HG02571 (cell line): ENCODE data around the gene EIF4E3.

Experiments used
- ATAC-seq: cut with Tn5 transposase; IDR thresholded peaks from one replicate; pipeline ENCODE4 v1.9.1; 2021; ENCODE audit warnings: mild to moderate bottlenecking, moderate library complexity; ENCODE audit not compliant: unreplicated experiment

Gene EIF4E3

DNA sequence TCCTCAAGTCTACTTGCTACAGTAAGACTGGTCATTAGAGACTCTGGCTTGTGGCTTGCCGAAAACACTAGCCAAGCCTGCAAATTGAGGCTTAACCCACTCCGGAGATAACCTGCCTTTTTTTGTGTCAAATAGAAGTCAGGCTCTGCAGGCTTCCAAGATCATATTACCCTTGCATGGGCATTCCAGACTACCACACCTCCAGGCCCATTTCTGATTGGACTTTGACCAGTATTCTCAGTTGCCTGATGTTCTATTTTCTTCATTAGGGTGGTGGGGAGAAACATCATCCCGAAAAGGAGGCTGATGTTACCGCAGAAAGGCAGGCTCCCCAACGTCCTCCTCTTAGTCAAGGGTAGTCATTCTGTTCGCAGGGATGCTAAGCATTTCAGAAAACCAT lies 73.6 kb downstream of the EIF4E3 start:
- ATAC-seq = no peak

DNA sequence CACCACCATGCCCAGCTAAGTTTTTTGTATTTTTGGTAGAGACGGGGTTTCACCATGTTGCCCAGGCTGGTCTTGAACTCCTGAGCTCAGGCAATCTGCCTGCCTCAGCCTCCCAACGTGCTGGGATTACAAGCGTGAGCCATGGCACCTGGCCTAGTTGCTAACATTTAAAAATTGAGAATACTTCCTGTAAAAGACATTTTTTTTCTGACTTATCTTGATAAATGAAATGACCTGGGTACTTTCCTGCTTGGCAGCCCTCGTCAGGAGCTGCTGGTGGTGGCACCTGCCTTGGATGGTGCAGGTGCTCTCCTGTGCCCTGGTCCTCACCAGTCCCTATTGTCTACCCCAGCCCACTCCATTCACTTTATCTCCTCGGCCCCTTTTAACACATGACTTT lies 74.8 kb downstream of the EIF4E3 start:
- no peak for ATAC-seq

- no peak for ATAC-seq
Measured at GRCh38 chr3:71649757-71650156, 75.4 kb downstream of the EIF4E3 start.

GRCh38 chr3:71647751-71648150 lies 77.5 kb downstream of the EIF4E3 start:
- ATAC-seq = no peak

DNA sequence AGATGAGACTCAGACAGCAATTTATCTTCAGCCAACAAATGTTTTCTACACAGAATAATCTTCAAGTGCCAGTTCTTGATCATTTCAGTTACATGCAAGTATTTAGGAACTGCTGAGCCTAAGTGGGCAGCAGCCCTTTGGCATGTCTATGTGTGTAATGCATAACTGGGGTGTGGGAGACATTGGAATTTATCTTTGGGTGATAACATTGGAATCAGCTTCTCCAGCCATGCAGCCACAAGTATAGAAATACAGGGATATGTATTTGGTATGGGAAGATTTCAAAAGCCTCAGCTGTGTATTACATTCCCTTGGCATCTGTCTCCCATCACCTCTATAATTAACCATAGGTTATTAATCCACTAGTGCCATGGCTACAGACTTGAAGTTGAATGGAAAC lies 78.2 kb downstream of the EIF4E3 start:
- no peak for ATAC-seq

DNA sequence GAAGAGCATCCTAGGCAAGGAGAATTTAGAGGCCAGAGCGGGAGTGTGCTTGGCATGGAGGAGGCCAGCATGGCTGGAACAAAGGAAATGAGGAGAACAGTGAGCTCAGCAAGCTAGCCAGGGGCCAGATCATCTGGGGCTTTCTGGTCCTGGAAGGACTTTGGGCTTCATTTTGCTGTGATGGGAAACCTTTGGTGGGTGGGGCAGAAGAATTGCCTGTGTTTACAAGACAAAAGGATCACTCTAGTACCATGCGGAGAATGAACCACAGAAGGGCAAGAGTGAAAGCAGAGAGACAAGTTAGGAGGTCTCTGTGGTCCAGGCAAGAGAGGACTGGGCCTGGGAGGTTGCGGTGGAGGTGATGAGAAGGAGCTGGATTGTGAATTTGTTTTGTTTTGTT lies 80.1 kb downstream of the EIF4E3 start:
- ATAC-seq = no peak

DNA sequence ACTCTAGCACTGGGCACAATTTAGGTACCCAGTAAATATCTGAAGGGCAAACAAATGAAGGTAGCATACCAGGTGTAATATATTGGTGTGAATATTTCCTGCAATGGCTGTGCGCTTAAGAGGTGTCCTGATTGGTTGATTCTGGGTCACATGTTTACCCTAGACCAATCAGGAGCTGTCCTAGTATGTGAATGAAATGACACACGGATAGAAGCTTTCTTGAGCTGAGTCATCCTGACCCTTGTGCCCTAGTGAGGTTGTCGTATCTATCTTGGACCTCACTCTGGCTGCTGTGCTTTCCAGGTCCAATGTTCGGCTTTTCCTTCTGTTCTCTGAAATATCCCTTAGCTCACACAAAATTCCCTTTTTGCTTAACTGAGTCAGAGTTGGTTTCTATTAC lies 83.5 kb downstream of the EIF4E3 start:
- no peak for ATAC-seq

- no peak for ATAC-seq
Measured at GRCh38 chr3:71640331-71640983, 84.7 kb downstream of the EIF4E3 start.

DNA sequence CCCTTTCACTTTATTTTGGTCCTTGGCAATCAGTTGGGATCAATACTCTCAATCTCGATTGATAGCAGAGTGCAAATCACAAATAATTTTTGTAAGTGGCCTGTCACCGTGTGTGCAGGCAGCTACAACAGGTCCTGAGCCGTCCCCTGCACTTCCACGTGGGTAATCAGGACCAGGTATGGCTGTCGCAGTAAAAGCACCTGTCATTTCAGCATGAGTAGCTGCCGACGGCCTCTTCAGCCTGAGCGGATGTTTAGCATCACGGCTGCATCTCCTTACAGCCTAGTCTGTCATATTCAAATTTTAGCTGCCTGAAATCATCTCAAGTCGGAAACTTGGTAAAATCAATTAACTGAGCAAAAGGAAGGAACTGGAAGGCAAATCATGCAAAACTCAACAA lies 88.7 kb downstream of the EIF4E3 start:
- ATAC-seq = no peak

GRCh38 chr3:71636001-71636400 lies 89.2 kb downstream of the EIF4E3 start:
- ATAC-seq = no peak

GRCh38 chr3:71634671-71635070 lies 90.5 kb downstream of the EIF4E3 start:
- ATAC-seq = no peak

- no peak for ATAC-seq
Measured at GRCh38 chr3:71629711-71630110, 95.5 kb downstream of the EIF4E3 start.

GRCh38 chr3:71629289-71629688 lies 95.9 kb downstream of the EIF4E3 start:
- no peak for ATAC-seq

DNA sequence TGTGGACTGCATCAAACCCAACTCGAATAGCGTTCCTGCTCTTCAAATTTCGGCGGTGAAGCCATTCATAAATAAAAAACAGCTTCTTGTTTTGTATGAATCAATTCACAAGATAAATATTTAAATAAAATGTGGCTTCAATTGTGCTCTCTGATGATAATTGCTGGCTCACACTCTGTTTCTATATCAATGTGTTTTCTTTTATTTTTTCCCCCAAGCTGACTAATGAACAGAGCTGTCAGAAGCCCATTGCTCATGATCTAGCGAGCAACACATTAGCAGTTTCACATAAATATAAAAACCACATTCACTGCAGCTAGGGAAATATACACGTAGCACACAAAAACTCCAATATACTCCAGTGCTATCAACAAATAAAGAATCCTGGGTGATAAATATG lies 96.7 kb downstream of the EIF4E3 start:
- ATAC-seq = no peak

DNA sequence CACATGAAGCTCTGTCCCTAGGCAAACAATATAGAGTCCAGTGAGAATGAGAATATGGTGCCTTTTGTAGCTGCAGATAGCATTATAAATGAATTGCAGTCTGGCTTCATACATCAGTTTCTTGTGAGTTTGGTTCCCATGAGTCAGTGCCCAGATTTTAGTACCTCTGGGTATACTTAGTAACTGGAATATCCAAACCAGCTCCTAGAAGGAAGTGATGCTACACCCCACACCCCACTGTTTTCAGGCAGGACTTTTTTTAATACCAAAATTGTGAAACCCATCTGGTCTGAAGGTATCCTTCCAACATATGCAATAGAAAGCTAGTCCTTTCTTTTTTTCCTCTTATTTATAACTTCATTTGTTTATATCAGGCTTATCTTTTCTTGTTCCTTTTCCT lies 99.5 kb downstream of the EIF4E3 start:
- ATAC-seq = no peak
